Measurements from ENCODE around the gene DHX58.

GRCh38 chr17:42113293-42114069 is 967 bp upstream of the DHX58 start:
- TF ChIP-seq FOXJ3 (CRISPR knock-in tag; IDR thresholded peaks at IDR 0.05) (no peak), MAX (IDR thresholded peaks at IDR 0.05; ENCODE audit: low read depth) (no peak), JUND (IDR thresholded peaks at IDR 0.05) (no peak), RAD21 (IDR thresholded peaks at IDR 0.05; ENCODE audit: low read length) (no peak), CTCF (IDR thresholded peaks at IDR 0.05) (no peak), POLR2AphosphoS5 (IDR thresholded peaks at IDR 0.05; ENCODE audit: low read depth, low read length) (no peak), PBX3 (IDR thresholded peaks at IDR 0.05) (no peak)

Measured in SK-N-SH (cell line).